GM18499 (cell line): ENCODE data around the gene PXMP2.

ENCODE experiments used
- ATAC-seq: cut with Tn5 transposase; IDR thresholded peaks from one replicate; pipeline ENCODE4 v1.9.1; 2021; ENCODE audit warnings: moderate number of reproducible peaks; ENCODE audit not compliant: insufficient read depth, unreplicated experiment

Gene PXMP2

GRCh38 chr12:132719141-132719953 is 32.0 kb downstream of the PXMP2 start:
- ATAC-seq: no peak

- no peak for ATAC-seq
These were observed 32.6 kb downstream of the PXMP2 start for GRCh38 chr12:132719954-132720324.

GRCh38 chr12:132720606-132721345 is 33.4 kb downstream of the PXMP2 start:
- ATAC-seq: no peak

- no peak for ATAC-seq
These were observed 35.8 kb downstream of the PXMP2 start for GRCh38 chr12:132723015-132723763.

- no peak for ATAC-seq
These were observed 36.4 kb downstream of the PXMP2 start for GRCh38 chr12:132723764-132724140.

GRCh38 chr12:132724506-132725241 is 37.3 kb downstream of the PXMP2 start:
- no peak for ATAC-seq

- ATAC-seq: no peak
These were observed 39.0 kb downstream of the PXMP2 start for GRCh38 chr12:132726386-132726785.

GRCh38 chr12:132727091-132727794 is 39.9 kb downstream of the PXMP2 start:
- ATAC-seq: no peak

GRCh38 chr12:132728502-132728901 is 41.1 kb downstream of the PXMP2 start:
- no peak for ATAC-seq

GRCh38 chr12:132729541-132730320 is 42.3 kb downstream of the PXMP2 start:
- ATAC-seq: no peak

- no peak for ATAC-seq
These were observed 43.0 kb downstream of the PXMP2 start for GRCh38 chr12:132730353-132730752.

GRCh38 chr12:132731574-132731973 is 44.2 kb downstream of the PXMP2 start:
- no peak for ATAC-seq

GRCh38 chr12:132734206-132734605 is 46.8 kb downstream of the PXMP2 start:
- no peak for ATAC-seq

- ATAC-seq: no peak
These were observed 48.1 kb downstream of the PXMP2 start for GRCh38 chr12:132735496-132735895.

- no peak for ATAC-seq
These were observed 49.0 kb downstream of the PXMP2 start for GRCh38 chr12:132736378-132736777.

GRCh38 chr12:132736913-132737312 is 49.5 kb downstream of the PXMP2 start:
- ATAC-seq: no peak

- no peak for ATAC-seq
These were observed 52.4 kb downstream of the PXMP2 start for GRCh38 chr12:132739600-132740312.

- no peak for ATAC-seq
These were observed 52.9 kb downstream of the PXMP2 start for GRCh38 chr12:132740313-132740646.

GRCh38 chr12:132740652-132741051 is 53.3 kb downstream of the PXMP2 start:
- no peak for ATAC-seq
